HG03025 (cell line): ENCODE data around the gene ARL15.

ENCODE experiments used
- ATAC-seq: cut with Tn5 transposase; IDR thresholded peaks from one replicate; pipeline ENCODE4 v1.9.1; 2021; ENCODE audit warnings: mild to moderate bottlenecking, moderate library complexity; ENCODE audit not compliant: unreplicated experiment, low FRiP score

The ARL15 gene

GRCh38 chr5:54109626-54110330 is 200.6 kb downstream of the ARL15 start:
- ATAC-seq, result no peak

GRCh38 chr5:54108136-54108535 is 202.2 kb downstream of the ARL15 start:
- ATAC-seq, result no peak

GRCh38 chr5:54103871-54104270 is 206.5 kb downstream of the ARL15 start:
- no peak for ATAC-seq

GRCh38 chr5:54098267-54098666 is 212.1 kb downstream of the ARL15 start:
- no peak for ATAC-seq

GRCh38 chr5:54095969-54096368 is 214.4 kb downstream of the ARL15 start:
- no peak for ATAC-seq

- ATAC-seq, result no peak
Measured at GRCh38 chr5:54094706-54095105, 215.7 kb downstream of the ARL15 start.

- no peak for ATAC-seq
Measured at GRCh38 chr5:54093861-54094260, 216.5 kb downstream of the ARL15 start.

GRCh38 chr5:54093081-54093492 is 217.3 kb downstream of the ARL15 start:
- ATAC-seq, result no peak

GRCh38 chr5:54091307-54092130 is 218.9 kb downstream of the ARL15 start:
- no peak for ATAC-seq

GRCh38 chr5:54090495-54091120 is 219.8 kb downstream of the ARL15 start:
- no peak for ATAC-seq

- ATAC-seq, result no peak
Measured at GRCh38 chr5:54088081-54088480, 222.3 kb downstream of the ARL15 start.

- ATAC-seq, result no peak
Measured at GRCh38 chr5:54087436-54087835, 222.9 kb downstream of the ARL15 start.

GRCh38 chr5:54086191-54086590 is 224.2 kb downstream of the ARL15 start:
- ATAC-seq, result no peak

GRCh38 chr5:54084696-54085095 is 225.7 kb downstream of the ARL15 start:
- no peak for ATAC-seq

- ATAC-seq, result no peak
Measured at GRCh38 chr5:54083851-54084250, 226.5 kb downstream of the ARL15 start.

GRCh38 chr5:54083245-54083644 is 227.1 kb downstream of the ARL15 start:
- no peak for ATAC-seq

- no peak for ATAC-seq
Measured at GRCh38 chr5:54081415-54081814, 229.0 kb downstream of the ARL15 start.

GRCh38 chr5:54080831-54081230 is 229.5 kb downstream of the ARL15 start:
- no peak for ATAC-seq

- ATAC-seq, result no peak
Measured at GRCh38 chr5:54073735-54074134, 236.6 kb downstream of the ARL15 start.

- ATAC-seq, result no peak
Measured at GRCh38 chr5:54073131-54073530, 237.2 kb downstream of the ARL15 start.

GRCh38 chr5:54066433-54066832 is 243.9 kb downstream of the ARL15 start:
- no peak for ATAC-seq
